T-cell (primary cell): ENCODE measurements around the gene PRMT1. TPM values are rescaled to one million over a fixed set of nuclear protein-coding genes. Genes with fewer than 3 reads are reported as not detected.

ENCODE experiments used
- ATAC-seq, 4 experiments: fragments of 200-7000 bp in 3 of 4; fragments of 150-1000 bp in 1 of 4; cut with Tn5 transposase; replicated peaks in 1 of 4; 1 replicate in 3 of 4; 2 replicates in 1 of 4; pipeline ENCODE4 v1.10.0; 2021; ENCODE audit warnings: moderate library complexity in 3 of 4, mild to moderate bottlenecking in 2 of 4, moderate number of reproducible peaks in 1 of 4
- CTCF ChIA-PET, 2 donors: fragments of 300-600 bp; sonication (Branson Sonifier 250); formaldehyde crosslinking; loops; one replicate each; lab custom pipeline; 2022; ENCODE audit warnings: antibody characterized with exemption in 2 of 2; lab: Charles Lee
- POLR2A ChIA-PET, 2 donors: fragments of 300-600 bp; sonication (Branson Sonifier 250); formaldehyde crosslinking; loops; one replicate each; lab custom pipeline; 2022; ENCODE audit warnings: antibody characterized with exemption in 2 of 2; lab: Charles Lee
- DNase-seq, 35 experiments: peaks; one replicate each; pipeline versions ENCODE4 v3.0.0 to v3.0.0-alpha.2; 2013 to 2023
- H3K27ac ChIP-seq: one replicate; pipeline ENCODE4 v1.5.1; 2013; ENCODE audit warnings: low read length
- H3K27me3 ChIP-seq, 2 experiments: replicated peaks in 1 of 2; 1 replicate in 1 of 2; 2 replicates in 1 of 2; pipeline versions ENCODE4 v1.6.1 to v1.7.0; 2013; ENCODE audit warnings: low read length in 1 of 2, mixed read lengths in 1 of 2; ENCODE audit not compliant: control insufficient read depth in 2 of 2, insufficient read depth in 2 of 2; ENCODE audit errors: extremely low read depth in 1 of 2
- H3K36me3 ChIP-seq, 2 donors: 1 replicate in 1 of 2; 2 replicates in 1 of 2; pipeline versions ENCODE4 v1.6.1 to v1.7.0; 2013; ENCODE audit warnings: low read length in 1 of 2; ENCODE audit not compliant: control insufficient read depth in 2 of 2, insufficient read depth in 1 of 2; ENCODE audit errors: extremely low read depth in 1 of 2
- H3K4me1 ChIP-seq, 2 experiments: 1 replicate in 1 of 2; 2 replicates in 1 of 2; pipeline versions ENCODE4 v1.6.1 to v1.7.0; 2013; ENCODE audit warnings: low read length in 2 of 2, mixed read lengths in 1 of 2; ENCODE audit not compliant: insufficient read depth in 2 of 2, control insufficient read depth in 1 of 2; ENCODE audit errors: extremely low read depth in 1 of 2
- H3K4me3 ChIP-seq, 2 donors: 1 replicate in 1 of 2; 2 replicates in 1 of 2; pipeline versions ENCODE4 v1.5.1 to v1.7.0; 2013; ENCODE audit warnings: mild to moderate bottlenecking in 2 of 2, low read length in 1 of 2, moderate library complexity in 1 of 2; ENCODE audit not compliant: control insufficient read depth in 1 of 2; ENCODE audit errors: extremely low read depth in 1 of 2
- H3K9me3 ChIP-seq: 2 replicates; pipeline ENCODE4 v1.7.0; 2013
- H3K27ac Mint-ChIP-seq, 2 donors: one replicate each; pipeline ENCODE4 v1.8.0; 2020 to 2021; ENCODE audit warnings: mild to moderate bottlenecking in 2 of 2, mixed read lengths in 2 of 2
- H3K27me3 Mint-ChIP-seq, 2 donors: one replicate each; pipeline ENCODE4 v1.8.0; 2021 to 2022; ENCODE audit warnings: mixed read lengths in 2 of 2
- H3K36me3 Mint-ChIP-seq: one replicate; pipeline ENCODE4 v1.8.0; 2021; ENCODE audit warnings: mixed read lengths
- H3K4me1 Mint-ChIP-seq, 3 donors: one replicate each; pipeline ENCODE4 v1.8.0; 2020 to 2022; ENCODE audit warnings: mixed read lengths in 3 of 3, mild to moderate bottlenecking in 1 of 3
- H3K4me3 Mint-ChIP-seq, 3 donors: one replicate each; pipeline ENCODE4 v1.8.0; 2020 to 2022; ENCODE audit warnings: mild to moderate bottlenecking in 3 of 3, mixed read lengths in 3 of 3, moderate library complexity in 3 of 3
- H3K9me3 Mint-ChIP-seq, 3 donors: one replicate each; pipeline ENCODE4 v1.8.0; 2020 to 2022; ENCODE audit warnings: mixed read lengths in 3 of 3
- WGBS: methylation state at CpG from one replicate; pipeline ENCODE4 v1.1.5; 2013; ENCODE audit warnings: missing lambda C conversion rate; ENCODE audit not compliant: insufficient coverage; 5-methylcytosine and 5-hydroxymethylcytosine counted together
- total RNA-seq, 35 experiments: library from RNA in 6 of 35; stranded (reverse) in 6 of 35; fragments of 120-200 nt in 1 of 35; gene quantifications; one replicate each; pipeline versions ENCODE4 v1.2.1 to v1.2.4 and lab custom pipeline; 2013 to 2026

The PRMT1 gene
- total RNA-seq, 5 donors from 2014 or later (not counting 1 experiment from before 2014, with no cell fraction given), result 72.0 to 116 (median 107) TPM

GRCh38 chr19:49660338-49660961 is 16.6 kb upstream of the PRMT1 start:
- POLR2A ChIA-PET, result interaction anchor here in 1 of 2 donors (0.7 kb wide), 1 partner anchor 92 kb away, joined by 3 read pairs; no protein-coding TSS in a partner anchor
- Histone ChIP-seq H3K4me3 (no peak overlapping the region), H3K27ac (no peak overlapping the region), H3K4me1 (peaks cover 0 to 40% of the 10 kb centered on the region in 2 experiments), H3K9me3 (no peaks in the 10 kb centered on the region), H3K36me3 (peaks cover 24 to 76% of the 10 kb centered on the region in 2 donors), H3K27me3 (no peaks in the 10 kb centered on the region)
- ATAC-seq (no peak), DNase-seq (no peak)
- CTCF ChIA-PET, result interaction anchor here in 1 of 2 donors (0.6 kb wide), 1 partner anchor 48 kb away, joined by 4 read pairs; no protein-coding TSS in a partner anchor
- peaks cover 11% of the 10 kb centered on the region for H3K36me3 Mint-ChIP-seq
- H3K4me1 Mint-ChIP-seq, result peaks cover 24 to 36% (median 27%) of the 10 kb centered on the region in 3 donors
- WGBS, result 95% methylated on average over 4 of the region's 15 CpGs
- H3K9me3 Mint-ChIP-seq, result no peaks in the 10 kb centered on the region
- peak overlapping the region in 1 of 2 donors; percentile 22 for H3K27ac Mint-ChIP-seq
- no peaks in the 10 kb centered on the region for H3K27me3 Mint-ChIP-seq
- H3K4me3 Mint-ChIP-seq, result no peak overlapping the region

- Mint-ChIP-seq H3K27me3 (no peaks in the 10 kb centered on the region), H3K9me3 (no peaks in the 10 kb centered on the region), H3K36me3 (peaks cover 2% of the 10 kb centered on the region), H3K27ac (peak overlapping the region in 1 of 2 donors; percentile 52), H3K4me3 (peak overlapping the region in 1 of 3 donors; percentile 93), H3K4me1 (peaks cover 37 to 48% (median 40%) of the 10 kb centered on the region in 3 donors)
- Histone ChIP-seq H3K4me1 (peaks cover 4 to 51% of the 10 kb centered on the region in 2 experiments), H3K4me3 (no peak overlapping the region), H3K27me3 (no peaks in the 10 kb centered on the region), H3K36me3 (peaks cover 24 to 61% of the 10 kb centered on the region in 2 donors), H3K9me3 (no peaks in the 10 kb centered on the region), H3K27ac (peak overlapping the region; percentile 78)
- WGBS, result 92% methylated on average over 10 of the region's 16 CpGs
- DNase-seq, result no peak
- no peak for ATAC-seq
- ChIA-PET CTCF (interaction anchor here (0.5 to 0.8 kb wide), 2 partner anchors 22 to 238 kb away, joined by 6 read pairs; partner anchors contain the start of gene RRAS (in 1 of the 2)), POLR2A (no interaction called here)
Observed at GRCh38 chr19:49662011-49662410, 15.1 kb upstream of the PRMT1 start.

GRCh38 chr19:49663224-49663623 is 13.8 kb upstream of the PRMT1 start:
- no peak for DNase-seq
- H3K4me3 Mint-ChIP-seq, result peak overlapping the region; percentile 93 to 100 (median 99)
- H3K27ac Mint-ChIP-seq, result peak overlapping the region; percentile 100
- peak overlapping the region; percentile 78 for H3K27ac ChIP-seq
- WGBS, result 95% methylated on average over 7 of the region's 12 CpGs
- H3K9me3 ChIP-seq, result no peaks in the 10 kb centered on the region
- no peaks in the 10 kb centered on the region for H3K27me3 ChIP-seq
- peaks cover 2% of the 10 kb centered on the region for H3K36me3 Mint-ChIP-seq
- peaks cover 4 to 51% of the 10 kb centered on the region in 2 experiments for H3K4me1 ChIP-seq
- H3K4me3 ChIP-seq, result peak overlapping the region in 1 of 2 donors; percentile 93
- H3K36me3 ChIP-seq, result peaks cover 15 to 49% of the 10 kb centered on the region in 2 donors
- POLR2A ChIA-PET, result interaction anchor here in 1 of 2 donors (0.8 kb wide), 1 partner anchor 184 kb away, joined by 4 read pairs; no protein-coding TSS in a partner anchor
- H3K27me3 Mint-ChIP-seq, result no peaks in the 10 kb centered on the region
- H3K4me1 Mint-ChIP-seq, result peaks cover 37 to 52% (median 42%) of the 10 kb centered on the region in 3 donors
- CTCF ChIA-PET, result interaction anchor here (0.7 to 3.2 kb wide), 3 partner anchors 9 to 164 kb away, joined by 3 to 30 read pairs (median 3); partner anchors contain the start of gene RRAS (in 1 of the 2)
- no peaks in the 10 kb centered on the region for H3K9me3 Mint-ChIP-seq
- ATAC-seq, result no peak

- DNase-seq (peak; percentile 76 to 95 (median 90)), ATAC-seq (peak; percentile 71 to 77 (median 73))
- H3K4me3 Mint-ChIP-seq, result peak overlapping the region; percentile 93 to 100 (median 99)
- no peaks in the 10 kb centered on the region for H3K9me3 Mint-ChIP-seq
- ChIA-PET POLR2A (interaction anchor here in 1 of 2 donors (0.7 to 1.8 kb wide), 4 partner anchors 12 to 185 kb away, joined by 3 to 6 read pairs (median 4); partner anchors contain the start of gene RRAS), CTCF (interaction anchor here (0.5 to 3.2 kb wide), 11 partner anchors 9 to 173 kb away, joined by 3 to 30 read pairs (median 3); partner anchors contain the start of genes PRMT1 (in 1 of the 2), RRAS (in 1 of the 2) and SCAF1 (in 1 of the 2))
- peaks cover 4 to 48% of the 10 kb centered on the region in 2 experiments for H3K4me1 ChIP-seq
- no peaks in the 10 kb centered on the region for H3K27me3 Mint-ChIP-seq
- H3K27ac ChIP-seq, result peak overlapping the region; percentile 78
- under 1% methylated on average over 53 of the region's 53 CpGs for WGBS
- peak overlapping the region; percentile 93 for H3K4me3 ChIP-seq
- H3K27ac Mint-ChIP-seq, result peak overlapping the region; percentile 100
- H3K9me3 ChIP-seq, result no peaks in the 10 kb centered on the region
- peaks cover 37 to 49% (median 40%) of the 10 kb centered on the region in 3 donors for H3K4me1 Mint-ChIP-seq
- peaks cover 2% of the 10 kb centered on the region for H3K36me3 Mint-ChIP-seq
- H3K36me3 ChIP-seq, result peaks cover 7 to 37% of the 10 kb centered on the region in 2 donors
- H3K27me3 ChIP-seq, result no peaks in the 10 kb centered on the region
Observed at GRCh38 chr19:49664171-49665035, 12.7 kb upstream of the PRMT1 start.

GRCh38 chr19:49665036-49665350 is 12.1 kb upstream of the PRMT1 start:
- Mint-ChIP-seq H3K27ac (peak overlapping the region; percentile 100), H3K4me1 (peaks cover 37 to 51% (median 40%) of the 10 kb centered on the region in 3 donors), H3K4me3 (peak overlapping the region; percentile 93 to 100 (median 99)), H3K36me3 (peaks cover 6% of the 10 kb centered on the region), H3K9me3 (no peaks in the 10 kb centered on the region), H3K27me3 (no peaks in the 10 kb centered on the region)
- Histone ChIP-seq H3K27ac (peak overlapping the region; percentile 78), H3K36me3 (peaks cover 7 to 37% of the 10 kb centered on the region in 2 donors), H3K9me3 (no peaks in the 10 kb centered on the region), H3K27me3 (no peaks in the 10 kb centered on the region), H3K4me1 (peaks cover 4 to 48% of the 10 kb centered on the region in 2 experiments), H3K4me3 (peak overlapping the region; percentile 93)
- CTCF ChIA-PET, result interaction anchor here in 1 of 2 donors (0.5 to 3.2 kb wide), 6 partner anchors 9 to 76 kb away, joined by 3 to 30 read pairs (median 4); partner anchors contain the start of genes PRMT1, RRAS and SCAF1
- POLR2A ChIA-PET, result interaction anchor here (0.7 to 1.8 kb wide), 4 partner anchors 11 to 31 kb away, joined by 3 to 6 read pairs (median 4); partner anchors contain the start of gene RRAS (in 1 of the 2)
- DNase-seq (peak in 1 of 35 experiments; percentile 26), ATAC-seq (peak in 1 of 4 experiments; percentile 0)
- 0% methylated on average over 7 of the region's 7 CpGs for WGBS
